Lower leg skin (tissue), 3 donors: ENCODE data around the gene RAPGEF5.

Experiments used
- POLR2A ChIP-seq, 2 donors: fragments of 450-650 bp; IDR thresholded peaks; one replicate each; pipeline ENCODE4 v1.6.1; 2016 to 2017; ENCODE audit warnings: antibody characterized with exemption in 2 of 2, mild to moderate bottlenecking in 1 of 2, moderate library complexity in 1 of 2
- TF ChIP-seq, protein P1 (sequence below), 3 donors: fragments of 450-650 bp; IDR thresholded peaks; one replicate each; pipeline ENCODE4 v1.5.1; 2016; ENCODE audit warnings: antibody characterized with exemption in 3 of 3, mild to moderate bottlenecking in 3 of 3, moderate library complexity in 2 of 3

DNA sequence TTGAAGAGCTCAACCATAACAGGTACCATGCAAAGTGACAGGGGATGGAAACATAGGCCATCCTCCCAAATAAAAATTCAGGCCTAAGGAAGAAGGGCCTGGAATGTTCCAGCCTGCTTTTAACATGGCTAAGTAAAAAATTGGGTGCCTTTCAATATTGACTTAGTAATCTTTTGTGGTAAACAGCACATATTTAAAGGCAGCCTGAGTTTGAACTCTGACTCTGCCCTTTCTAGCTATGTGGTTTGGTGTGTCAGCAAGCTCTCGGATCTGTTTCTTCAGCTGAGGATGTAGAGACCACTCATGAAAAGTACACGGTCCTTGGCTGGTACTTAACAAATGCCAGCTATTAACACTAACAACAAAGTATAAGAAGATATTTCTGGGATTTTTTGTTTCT lies 219.5 kb downstream of the RAPGEF5 start:
- TF ChIP-seq, protein P1, sequence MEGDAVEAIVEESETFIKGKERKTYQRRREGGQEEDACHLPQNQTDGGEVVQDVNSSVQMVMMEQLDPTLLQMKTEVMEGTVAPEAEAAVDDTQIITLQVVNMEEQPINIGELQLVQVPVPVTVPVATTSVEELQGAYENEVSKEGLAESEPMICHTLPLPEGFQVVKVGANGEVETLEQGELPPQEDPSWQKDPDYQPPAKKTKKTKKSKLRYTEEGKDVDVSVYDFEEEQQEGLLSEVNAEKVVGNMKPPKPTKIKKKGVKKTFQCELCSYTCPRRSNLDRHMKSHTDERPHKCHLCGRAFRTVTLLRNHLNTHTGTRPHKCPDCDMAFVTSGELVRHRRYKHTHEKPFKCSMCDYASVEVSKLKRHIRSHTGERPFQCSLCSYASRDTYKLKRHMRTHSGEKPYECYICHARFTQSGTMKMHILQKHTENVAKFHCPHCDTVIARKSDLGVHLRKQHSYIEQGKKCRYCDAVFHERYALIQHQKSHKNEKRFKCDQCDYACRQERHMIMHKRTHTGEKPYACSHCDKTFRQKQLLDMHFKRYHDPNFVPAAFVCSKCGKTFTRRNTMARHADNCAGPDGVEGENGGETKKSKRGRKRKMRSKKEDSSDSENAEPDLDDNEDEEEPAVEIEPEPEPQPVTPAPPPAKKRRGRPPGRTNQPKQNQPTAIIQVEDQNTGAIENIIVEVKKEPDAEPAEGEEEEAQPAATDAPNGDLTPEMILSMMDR (IDR thresholded peaks at IDR 0.05), result no peak
- TF ChIP-seq POLR2A (IDR thresholded peaks at IDR 0.05), result no peak
